KG1 (cell line): ENCODE results near the gene KIF26B.
"Not testable (repeated sequence)": the region's sequence is repeated elsewhere in the genome, so short reads cannot be mapped to it uniquely, and the experiment has no call there.

Experiments used
- DNase-seq: peaks from one replicate; lab custom pipeline; 2025; lab: John Stamatoyannopoulos, UW

Gene KIF26B

DNA sequence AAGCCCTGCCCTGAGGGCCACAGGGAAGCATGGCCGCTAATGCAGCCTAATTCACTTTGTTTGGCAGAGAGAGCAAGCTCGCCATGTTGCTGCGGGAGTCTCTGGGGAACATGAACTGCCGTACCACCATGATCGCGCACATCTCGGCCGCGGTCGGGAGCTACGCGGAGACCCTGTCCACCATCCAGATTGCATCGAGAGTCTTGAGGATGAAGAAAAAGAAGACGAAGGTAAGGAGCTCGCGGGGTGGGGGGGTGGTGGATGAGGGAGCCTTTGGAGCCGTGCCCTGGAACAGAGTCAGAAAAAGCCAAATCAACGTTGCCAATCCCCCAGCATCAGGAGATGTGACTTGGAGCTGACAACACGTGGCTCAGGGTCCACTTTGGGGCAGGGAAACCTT is 529.4 kb downstream of the KIF26B start:
- DNase-seq = no peak

DNA sequence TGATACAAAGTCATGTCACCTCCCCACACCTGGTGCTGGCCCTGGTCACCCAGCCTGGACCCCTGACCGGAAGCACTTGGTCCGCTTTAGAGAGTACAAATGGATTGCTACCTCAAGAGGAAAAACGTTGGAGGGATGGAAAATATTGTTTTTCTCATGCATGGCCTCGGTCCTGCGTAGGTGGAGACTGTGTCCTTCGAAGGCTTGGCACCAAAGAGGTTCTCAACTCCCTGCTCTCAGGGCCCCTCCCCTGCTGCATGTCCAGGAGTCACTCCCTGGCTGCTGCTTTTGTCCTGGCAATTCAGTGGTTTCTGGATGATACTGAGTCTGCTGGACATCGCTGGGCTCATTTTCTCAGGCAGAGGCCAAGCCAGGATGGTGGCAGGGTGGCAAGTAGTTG is 529.8 kb downstream of the KIF26B start:
- DNase-seq = no peak

DNA sequence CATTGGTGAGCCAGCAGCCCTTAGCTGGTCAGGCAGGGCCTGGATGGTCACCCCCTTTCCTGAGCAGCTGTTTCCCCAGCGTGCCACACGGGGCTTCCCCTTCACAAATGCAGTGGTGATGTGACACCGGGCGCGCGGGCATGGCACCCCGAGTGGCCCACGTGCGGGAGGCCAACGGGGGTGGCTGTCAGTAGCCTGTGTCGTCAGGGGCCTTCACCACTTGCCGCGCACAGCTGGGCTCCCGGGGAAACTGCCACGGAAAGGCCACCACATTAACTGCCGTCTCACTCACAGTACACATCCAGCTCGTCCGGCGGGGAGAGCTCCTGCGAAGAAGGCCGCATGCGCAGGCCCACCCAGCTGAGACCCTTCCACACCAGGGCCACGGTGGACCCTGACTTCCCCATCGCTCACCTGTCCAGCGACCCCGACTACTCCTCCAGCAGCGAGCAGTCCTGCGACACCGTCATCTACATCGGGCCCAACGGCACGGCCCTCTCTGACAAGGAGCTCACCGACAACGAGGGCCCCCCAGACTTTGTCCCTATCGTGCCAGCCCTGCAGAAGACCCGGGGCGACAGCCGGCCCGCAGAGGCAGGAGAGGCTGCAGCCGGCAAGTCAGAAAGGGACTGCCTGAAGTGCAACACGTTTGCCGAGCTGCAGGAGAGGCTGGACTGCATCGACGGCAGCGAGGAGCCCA is 530.5 kb downstream of the KIF26B start:
- DNase-seq = no peak

DNA sequence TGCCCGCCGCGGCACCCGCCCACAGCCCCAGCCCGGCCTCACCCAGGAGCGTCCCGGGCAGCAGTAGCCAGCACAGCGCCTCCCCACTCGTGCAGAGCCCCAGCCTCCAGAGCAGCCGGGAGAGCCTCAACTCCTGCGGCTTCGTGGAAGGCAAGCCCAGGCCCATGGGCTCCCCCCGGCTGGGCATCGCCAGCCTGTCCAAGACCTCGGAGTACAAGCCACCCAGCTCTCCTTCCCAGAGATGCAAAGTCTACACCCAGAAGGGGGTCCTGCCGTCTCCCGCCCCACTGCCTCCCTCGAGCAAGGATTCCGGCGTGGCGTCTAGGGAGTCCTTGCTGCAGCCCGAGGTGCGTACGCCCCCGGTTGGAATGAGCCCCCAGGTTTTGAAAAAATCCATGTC is 531.2 kb downstream of the KIF26B start:
- no peak for DNase-seq

DNA sequence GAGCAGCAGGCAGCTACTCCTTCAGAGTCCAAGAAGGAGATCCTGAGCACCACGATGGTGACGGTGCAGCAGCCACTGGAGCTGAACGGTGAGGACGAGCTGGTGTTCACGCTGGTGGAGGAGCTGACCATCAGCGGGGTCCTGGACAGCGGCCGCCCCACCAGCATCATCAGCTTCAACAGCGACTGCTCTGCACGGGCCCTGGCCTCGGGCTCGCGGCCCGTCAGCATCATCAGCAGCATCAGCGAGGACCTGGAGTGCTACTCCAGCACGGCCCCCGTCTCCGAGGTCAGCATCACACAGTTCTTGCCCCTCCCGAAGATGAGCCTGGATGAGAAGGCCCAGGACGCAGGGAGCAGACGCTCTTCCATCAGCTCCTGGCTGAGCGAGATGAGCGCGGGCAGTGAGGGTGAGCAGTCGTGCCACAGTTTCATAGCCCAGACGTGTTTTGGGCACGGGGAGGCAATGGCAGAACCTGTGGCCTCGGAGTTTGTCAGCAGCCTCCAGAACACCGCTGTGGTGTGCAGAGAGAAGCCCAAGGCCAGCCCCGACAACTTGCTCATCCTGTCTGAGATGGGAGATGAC is 531.8 kb downstream of the KIF26B start:
- DNase-seq = no peak

DNA sequence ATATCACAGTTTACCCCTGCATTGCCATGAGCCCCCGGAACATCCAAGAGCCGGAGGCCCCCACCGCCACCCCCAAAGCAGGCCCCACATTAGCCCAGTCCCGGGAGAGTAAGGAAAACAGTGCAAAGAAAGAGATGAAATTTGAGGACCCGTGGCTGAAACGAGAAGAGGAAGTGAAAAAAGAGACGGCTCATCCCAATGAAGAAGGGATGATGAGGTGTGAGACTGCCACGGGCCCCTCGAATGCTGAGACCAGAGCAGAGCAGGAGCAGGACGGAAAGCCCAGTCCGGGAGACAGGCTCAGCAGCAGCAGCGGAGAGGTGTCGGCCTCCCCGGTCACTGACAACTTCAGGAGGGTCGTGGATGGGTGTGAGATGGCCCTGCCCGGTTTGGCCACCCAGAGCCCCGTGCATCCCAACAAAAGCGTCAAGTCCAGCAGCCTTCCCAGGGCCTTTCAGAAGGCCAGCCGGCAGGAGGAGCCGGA is 532.4 kb downstream of the KIF26B start:
- DNase-seq = no peak

DNA sequence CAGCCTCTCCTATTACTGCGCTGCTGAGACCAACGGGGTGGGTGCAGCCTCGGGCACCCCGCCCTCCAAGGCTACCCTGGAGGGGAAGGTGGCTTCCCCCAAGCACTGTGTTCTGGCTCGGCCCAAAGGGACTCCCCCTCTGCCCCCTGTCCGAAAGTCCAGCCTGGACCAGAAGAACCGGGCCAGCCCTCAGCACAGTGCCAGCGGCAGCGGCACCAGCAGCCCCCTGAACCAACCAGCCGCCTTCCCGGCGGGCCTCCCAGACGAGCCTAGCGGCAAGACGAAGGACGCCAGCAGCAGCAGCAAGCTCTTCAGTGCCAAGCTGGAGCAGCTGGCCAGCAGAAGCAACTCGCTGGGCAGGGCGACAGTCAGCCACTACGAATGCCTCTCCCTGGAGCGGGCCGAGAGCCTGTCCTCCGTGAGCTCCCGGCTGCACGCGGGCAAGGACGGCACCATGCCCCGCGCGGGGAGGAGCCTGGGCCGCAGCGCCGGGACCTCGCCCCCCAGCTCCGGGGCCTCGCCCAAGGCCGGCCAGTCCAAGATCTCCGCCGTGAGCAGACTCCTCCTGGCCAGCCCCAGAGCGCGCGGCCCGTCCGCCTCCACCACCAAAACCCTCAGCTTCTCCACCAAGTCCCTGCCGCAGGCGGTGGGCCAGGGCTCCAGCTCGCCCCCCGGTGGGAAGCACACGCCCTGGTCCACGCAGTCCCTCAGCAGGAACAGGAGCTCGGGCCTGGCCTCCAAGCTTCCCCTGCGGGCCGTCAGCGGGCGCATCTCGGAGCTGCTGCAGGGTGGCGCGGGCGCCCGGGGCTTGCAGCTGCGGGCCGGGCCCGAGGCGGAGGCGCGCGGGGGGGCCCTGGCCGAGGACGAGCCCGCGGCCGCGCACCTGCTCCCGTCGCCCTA is 533.1 kb downstream of the KIF26B start:
- no peak for DNase-seq

DNA sequence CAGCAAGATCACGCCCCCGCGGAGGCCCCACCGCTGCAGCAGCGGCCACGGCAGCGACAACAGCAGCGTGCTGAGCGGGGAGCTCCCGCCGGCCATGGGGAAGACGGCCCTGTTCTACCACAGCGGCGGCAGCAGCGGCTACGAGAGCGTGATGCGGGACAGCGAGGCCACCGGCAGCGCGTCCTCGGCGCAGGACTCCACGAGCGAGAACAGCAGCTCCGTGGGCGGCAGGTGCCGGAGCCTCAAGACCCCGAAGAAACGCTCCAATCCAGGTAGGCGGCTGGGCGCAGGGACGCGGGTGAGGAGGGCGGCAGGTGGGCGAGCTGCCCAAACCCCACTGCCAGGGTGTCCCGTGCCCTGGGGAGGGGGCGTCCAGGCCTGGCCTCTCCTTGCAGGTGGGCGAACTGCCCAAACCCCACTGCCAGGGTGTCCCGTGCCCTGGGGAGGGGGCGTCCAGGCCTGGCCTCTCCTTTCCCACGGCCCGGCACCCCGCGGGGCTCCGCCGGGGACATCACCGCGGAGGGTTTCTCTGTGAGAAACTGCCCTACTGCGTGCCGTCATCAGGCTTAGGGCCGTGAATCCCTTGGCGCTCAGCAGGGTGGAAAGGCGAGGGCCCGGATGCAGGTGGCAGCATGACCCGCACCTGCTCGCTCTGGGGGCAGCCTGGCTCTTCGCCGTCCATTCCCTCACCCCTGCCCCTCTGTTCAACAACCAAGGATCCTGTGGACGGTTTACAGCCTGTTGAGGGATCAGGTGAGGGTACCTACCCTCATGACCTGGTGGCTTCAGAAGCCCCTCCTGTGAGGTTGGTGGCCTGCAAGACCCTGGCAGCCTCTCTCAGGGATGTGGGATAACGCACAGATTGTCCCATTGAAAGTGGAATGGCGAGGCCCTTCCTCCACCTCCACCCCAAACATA is 534.0 kb downstream of the KIF26B start:
- no peak for DNase-seq

DNA sequence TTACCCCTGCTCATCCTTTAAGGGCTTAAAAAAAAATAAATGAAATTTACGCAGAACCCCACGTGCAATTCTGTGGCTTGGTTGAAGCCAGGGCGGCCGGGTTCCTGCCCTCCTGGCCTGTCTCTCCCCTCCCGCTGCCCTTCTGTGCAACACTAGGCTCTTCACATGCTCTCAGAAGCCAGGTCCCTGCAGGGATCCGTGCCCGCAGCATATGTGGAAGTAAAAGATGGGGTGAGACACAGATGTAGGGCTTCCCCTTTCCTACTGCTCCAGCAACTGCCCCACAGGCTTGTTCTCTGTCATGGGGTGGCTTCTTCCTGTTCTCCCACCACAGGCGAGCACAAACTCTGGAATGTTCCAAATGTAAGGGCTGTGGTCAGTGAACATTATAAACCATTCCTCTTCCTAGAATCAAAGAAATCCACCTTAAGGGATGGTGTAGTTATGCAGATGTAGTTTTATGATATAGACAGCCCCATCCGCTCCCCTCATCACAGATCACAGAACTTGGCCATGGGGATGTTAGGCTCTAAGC is 535.4 kb downstream of the KIF26B start:
- DNase-seq = no peak

DNA sequence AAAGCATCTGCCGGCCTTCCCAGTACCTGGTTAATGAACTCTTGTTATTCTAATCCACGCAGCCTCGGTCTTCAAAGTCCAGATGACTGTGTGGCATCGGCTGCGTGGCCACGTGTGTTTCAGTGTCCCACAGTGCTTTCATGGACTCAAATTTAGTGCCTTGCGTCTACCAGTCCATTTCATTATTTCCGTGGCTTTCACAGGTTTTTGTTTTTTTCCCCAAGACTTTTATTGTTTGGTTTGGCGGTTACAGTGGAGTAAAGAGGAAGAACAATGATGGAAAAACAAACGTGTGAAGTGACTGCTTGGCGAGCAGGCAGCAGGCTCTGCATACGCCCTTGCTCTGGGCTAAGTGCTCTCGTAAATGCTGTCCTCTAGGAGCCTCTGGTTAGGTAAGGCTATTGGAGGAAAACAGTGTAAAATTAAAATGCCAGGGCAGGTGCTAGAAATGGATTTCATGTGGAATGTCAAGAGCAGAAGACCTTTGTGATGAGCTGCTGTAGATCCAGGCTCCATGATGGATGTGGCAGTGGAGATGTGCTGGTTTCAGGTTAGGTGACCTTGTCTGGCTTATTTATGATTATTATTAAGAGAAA is 536.3 kb downstream of the KIF26B start:
- DNase-seq = no peak

DNA sequence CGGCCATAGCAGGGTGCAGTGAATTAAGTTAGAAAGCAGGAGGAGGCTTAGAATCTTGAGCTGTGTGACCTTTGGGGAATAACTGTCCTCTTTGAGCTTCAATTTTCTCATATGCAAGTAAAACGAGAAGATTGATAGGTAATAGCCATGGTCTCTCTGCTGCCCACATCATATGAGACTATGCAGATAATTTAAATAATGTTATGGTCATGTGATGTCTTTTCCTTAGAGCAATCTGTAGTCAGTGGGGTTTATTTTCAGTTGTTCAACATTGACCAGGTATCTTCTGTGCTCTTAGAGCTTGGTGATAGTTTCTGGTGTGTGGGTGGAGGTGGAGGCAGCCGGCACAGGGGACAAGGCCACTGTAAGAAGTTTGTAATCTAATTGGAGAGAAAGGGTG is 537.1 kb downstream of the KIF26B start:
- DNase-seq = no peak

DNA sequence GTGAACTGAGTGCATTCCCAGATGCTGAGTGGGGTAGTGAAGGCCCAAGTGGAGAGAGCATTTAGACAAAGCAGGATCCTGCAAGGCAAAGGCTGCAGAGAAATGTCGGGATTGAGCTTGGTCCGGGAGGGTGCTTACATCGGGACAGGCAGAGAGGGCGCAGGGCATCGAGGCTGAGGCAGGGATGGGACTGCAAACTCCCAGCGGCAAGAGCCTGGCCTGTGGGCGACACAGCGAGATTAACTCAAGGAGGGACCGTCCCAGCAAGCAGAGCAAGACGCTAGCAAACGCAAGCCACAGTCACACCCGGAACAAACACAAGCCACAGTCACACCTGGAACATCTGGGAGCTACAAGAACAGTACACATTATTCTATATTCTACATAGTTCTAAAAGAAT is 537.5 kb downstream of the KIF26B start:
- DNase-seq = no peak

DNA sequence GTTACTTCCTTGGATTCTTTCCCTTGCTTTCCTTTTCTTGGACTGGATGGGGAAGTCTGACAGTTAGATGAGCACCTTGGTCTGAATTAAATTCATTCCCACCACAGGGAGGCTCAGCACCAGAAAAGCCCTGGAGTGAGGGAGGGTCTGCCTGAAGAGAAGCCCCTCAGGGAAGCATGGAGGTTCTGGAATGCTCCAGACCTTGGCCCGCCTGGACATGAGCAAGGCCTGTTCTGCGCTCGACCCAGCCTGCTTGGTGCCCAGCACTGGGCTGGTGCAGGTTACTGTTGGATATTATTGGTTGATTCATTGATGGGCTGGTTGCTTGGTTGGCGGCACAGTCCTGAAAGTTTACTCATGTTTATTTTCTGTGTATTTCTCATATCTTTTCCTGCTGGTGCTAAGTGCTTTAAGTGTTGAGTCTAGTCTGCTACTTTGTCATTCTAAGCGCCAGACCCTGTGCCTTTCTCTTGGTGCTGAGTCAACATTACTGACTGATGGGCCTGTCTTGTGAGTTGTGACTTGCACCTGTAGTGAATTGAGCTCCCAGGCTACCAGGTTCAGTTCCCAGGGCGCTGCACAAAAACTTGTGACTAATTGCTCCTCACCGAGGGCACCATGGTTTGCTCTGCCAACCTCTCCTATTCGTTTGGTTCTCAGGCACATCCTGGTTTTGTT is 538.5 kb downstream of the KIF26B start:
- no peak for DNase-seq

DNA sequence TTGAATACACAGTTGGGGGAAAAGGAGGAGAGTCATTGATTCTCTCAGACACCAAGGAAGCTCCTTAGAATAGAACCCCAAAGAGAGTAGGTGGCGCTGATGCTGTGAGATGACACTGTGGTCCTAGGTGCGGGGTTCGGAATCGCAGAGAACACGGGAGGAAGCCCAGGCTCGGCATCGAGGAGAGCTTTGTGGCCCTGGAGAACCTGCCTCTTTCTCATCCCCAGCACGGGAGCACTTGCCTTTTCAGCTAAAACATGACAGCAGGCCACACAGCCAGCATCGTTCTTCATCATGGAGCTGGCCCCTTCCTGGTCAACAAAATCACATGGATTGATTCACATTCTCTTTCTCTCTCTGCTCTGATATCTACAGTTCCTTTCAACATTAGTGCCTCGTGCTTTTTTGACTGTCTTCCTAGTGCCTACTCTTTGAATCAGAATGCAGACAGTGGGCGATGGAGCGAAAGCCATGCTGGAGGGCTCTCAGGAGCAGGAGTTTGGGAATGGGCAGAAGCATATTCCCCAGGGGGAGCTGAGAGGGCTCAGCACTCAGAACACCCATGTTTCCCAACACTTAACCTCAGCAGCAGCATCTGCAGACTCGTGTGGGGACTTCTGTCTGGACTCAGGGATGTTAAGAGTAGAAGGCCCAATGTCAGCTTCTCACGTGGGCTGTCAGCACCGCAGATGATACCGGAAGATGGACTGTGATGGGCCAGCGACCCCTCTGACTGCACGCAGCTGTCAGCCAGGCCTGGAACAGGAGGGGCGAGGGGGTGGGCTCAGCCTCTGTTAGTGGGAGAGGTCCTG is 539.4 kb downstream of the KIF26B start:
- no peak for DNase-seq

DNA sequence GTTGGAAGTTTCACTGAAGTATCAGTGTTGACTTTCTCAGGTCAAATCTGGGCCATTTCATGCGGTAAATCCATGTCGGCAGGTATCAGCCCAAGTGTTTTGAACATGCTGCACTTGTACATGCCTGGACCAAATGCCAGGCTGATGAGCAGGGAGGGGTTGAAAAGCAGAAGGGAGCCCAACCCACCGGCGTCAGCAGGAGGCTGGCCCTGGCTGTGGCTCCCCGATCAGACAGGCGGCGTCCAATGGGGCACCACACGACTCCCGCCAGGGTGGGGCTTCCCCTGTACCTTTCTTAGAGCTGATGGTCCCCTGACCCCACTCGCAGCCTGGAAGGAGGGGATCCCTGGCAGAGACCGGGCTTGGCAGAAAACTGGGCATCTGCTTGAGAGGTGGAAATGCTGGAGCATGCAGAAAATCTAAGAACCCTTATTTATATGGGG is 540.0 kb downstream of the KIF26B start:
- DNase-seq = no peak

DNA sequence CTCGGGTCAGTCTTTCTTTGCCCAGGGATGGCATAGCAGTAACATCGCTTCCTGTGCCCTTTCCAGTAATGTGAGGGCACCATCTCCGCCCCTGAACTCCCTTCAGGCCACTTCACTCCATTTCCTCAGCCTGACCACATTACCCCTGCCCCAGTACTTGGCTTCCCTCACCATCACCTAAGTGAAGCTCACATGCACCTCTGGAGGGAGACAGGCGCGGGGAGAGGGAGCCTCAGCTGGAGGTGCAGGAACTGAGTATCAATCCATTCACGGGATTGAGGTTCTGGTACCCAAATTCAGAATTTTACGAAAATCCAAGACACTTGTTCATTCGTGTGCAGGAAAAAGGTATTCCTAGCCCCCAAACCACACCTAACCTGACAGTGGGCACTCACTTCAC is 540.4 kb downstream of the KIF26B start:
- DNase-seq = no peak

DNA sequence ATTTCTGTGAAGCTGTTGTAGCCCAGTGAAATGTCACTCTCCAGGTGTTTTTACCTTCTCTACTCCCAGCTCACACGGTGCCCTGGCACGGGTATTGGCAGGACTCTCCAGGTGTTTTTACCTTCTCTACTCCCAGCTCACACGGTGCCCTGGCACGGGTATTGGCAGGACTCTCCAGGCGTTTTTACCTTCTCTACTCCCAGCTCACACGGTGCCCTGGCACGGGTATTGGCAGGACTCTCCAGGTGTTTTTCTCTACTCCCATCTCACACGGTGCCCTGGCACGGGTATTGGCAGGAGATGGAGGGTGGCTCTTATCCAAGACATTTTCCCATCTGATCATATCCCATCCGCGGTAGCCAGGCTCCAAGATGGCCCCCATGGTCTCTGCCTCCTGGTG is 540.9 kb downstream of the KIF26B start:
- DNase-seq = not testable (repeated sequence)

DNA sequence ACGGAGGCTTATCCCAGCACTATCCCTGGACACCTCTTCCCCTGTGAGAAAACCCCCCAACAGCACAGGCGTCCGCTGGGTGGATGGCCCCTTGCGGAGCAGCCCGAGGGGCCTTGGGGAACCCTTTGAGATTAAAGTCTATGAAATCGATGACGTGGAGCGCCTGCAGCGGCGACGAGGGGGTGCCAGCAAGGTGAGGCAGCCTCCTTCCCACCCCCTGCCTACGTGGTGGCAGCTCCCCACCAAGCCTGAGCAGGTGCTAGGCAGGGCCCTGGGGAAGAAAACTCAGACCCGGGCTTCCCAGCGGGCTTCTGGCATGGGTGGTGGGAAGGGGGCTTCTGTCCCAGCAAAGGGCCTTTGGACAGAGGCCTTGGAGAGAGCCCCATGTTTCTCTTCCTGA is 543.3 kb downstream of the KIF26B start:
- no peak for DNase-seq

DNA sequence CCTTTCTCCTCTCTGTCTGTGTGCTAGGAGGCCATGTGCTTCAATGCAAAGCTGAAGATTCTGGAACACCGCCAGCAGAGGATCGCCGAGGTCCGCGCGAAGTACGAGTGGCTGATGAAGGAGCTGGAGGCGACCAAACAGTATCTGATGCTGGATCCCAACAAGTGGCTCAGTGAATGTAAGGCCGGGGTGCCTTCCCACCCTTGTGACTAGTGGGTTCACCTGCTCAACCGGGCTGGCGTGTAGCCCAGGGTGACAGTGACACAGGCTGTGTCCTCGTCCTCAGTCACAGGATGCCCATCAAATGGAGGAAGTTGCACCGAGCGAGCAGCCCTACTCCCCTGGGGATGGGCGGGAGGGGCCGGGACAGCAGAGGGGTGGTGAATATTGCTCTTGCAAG is 544.1 kb downstream of the KIF26B start:
- no peak for DNase-seq

DNA sequence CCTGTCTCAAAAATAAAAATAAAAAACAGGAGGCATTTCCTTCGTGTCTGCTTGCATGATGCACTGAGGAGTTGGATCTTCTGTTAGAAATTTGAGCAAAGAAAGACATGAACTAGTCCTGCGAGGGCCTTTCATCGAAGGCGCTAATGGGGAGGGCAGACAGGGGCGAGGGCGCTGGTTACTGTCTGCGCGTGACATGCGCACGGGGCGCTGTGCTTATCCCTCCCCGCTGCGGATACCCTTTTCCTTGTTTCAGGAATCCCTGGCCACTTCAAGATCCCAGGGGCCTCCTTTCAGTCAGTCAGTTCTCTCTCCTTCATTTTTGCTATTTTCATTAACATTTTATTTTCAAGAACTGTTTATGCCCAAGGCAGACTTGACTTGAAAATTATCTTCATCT is 545.8 kb downstream of the KIF26B start:
- no peak for DNase-seq
